Measurements from ENCODE around the gene CTXN1.

GRCh38 chr19:7921302-7921966 is 4.5 kb downstream of the CTXN1 start:
- TF ChIP-seq POLR2A (IDR thresholded peaks at IDR 0.05), result no peak
- no peak for TF ChIP-seq CTCF (IDR thresholded peaks at IDR 0.05)

All from thyroid gland (tissue), 4 donors.